Activated naive CD8-positive, alpha-beta T cell treated with anti-CD3 and anti-CD28 coated beads, Interleukin-2, amount 50 U/mL, for 24 hours (primary cell): ENCODE results near the gene PPP2R5E.

ENCODE experiments used
- ATAC-seq: fragments of 150-1000 bp; cut with Tn5 transposase; one replicate; pipeline ENCODE4 v1.10.0; 2021
- DNase-seq: peaks from one replicate; pipeline ENCODE4 v3.0.0; 2021
- H3K27ac Mint-ChIP-seq: one replicate; pipeline ENCODE4 v1.8.0; 2021; ENCODE audit warnings: mild to moderate bottlenecking, mixed read lengths
- H3K27me3 Mint-ChIP-seq: one replicate; pipeline ENCODE4 v1.8.0; 2021; ENCODE audit warnings: mixed read lengths
- H3K36me3 Mint-ChIP-seq: one replicate; pipeline ENCODE4 v1.8.0; 2021; ENCODE audit warnings: low read depth, mixed read lengths
- H3K4me1 Mint-ChIP-seq: one replicate; pipeline ENCODE4 v1.8.0; 2021; ENCODE audit warnings: mixed read lengths
- H3K4me3 Mint-ChIP-seq: one replicate; pipeline ENCODE4 v1.8.0; 2021; ENCODE audit warnings: mild to moderate bottlenecking, moderate library complexity, mixed read lengths
- H3K9me3 Mint-ChIP-seq: one replicate; pipeline ENCODE4 v1.8.0; 2021; ENCODE audit warnings: mixed read lengths

The PPP2R5E gene

GRCh38 chr14:63501429-63501828 lies 41.7 kb downstream of the PPP2R5E start:
- H3K27ac Mint-ChIP-seq: no peak overlapping the region
- no peak overlapping the region for H3K4me3 Mint-ChIP-seq
- DNase-seq: no peak
- peaks cover 9% of the 10 kb centered on the region for H3K4me1 Mint-ChIP-seq
- no peaks in the 10 kb centered on the region for H3K27me3 Mint-ChIP-seq
- ATAC-seq: no peak
- H3K9me3 Mint-ChIP-seq: no peaks in the 10 kb centered on the region
- peaks cover 3% of the 10 kb centered on the region for H3K36me3 Mint-ChIP-seq

- Mint-ChIP-seq H3K36me3 (peaks cover 2% of the 10 kb centered on the region), H3K9me3 (no peaks in the 10 kb centered on the region), H3K4me3 (no peak overlapping the region), H3K27ac (no peak overlapping the region), H3K4me1 (peaks cover 9% of the 10 kb centered on the region), H3K27me3 (no peaks in the 10 kb centered on the region)
- no peak for DNase-seq
- ATAC-seq: no peak
These were observed 43.4 kb downstream of the PPP2R5E start for GRCh38 chr14:63499701-63500250.

- Mint-ChIP-seq H3K36me3 (peaks cover 4% of the 10 kb centered on the region), H3K9me3 (no peaks in the 10 kb centered on the region), H3K4me1 (peaks cover 24% of the 10 kb centered on the region), H3K27me3 (no peaks in the 10 kb centered on the region), H3K27ac (no peak overlapping the region), H3K4me3 (no peak overlapping the region)
- ATAC-seq (no peak), DNase-seq (no peak)
These were observed 46.3 kb downstream of the PPP2R5E start for GRCh38 chr14:63496837-63497400.

DNA sequence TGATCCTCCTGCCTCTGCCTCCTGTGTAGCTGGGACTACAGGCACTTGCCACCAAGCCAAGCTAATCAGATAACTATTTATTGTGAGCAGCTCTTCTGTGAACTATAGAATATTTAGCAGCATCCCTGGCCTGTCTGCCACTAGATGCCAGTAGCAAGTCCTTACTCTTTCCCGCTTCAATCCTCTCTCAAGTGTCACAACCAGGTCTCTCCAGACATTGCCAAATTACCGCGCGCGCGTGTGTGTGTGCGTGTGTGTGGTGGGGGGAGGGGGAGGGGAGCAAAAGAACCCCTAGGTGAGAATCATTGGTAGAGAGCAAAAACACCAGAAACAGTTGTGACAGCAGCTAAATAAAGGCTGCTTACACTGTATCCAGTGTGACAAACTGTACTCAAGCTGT lies 49.9 kb downstream of the PPP2R5E start:
- Mint-ChIP-seq H3K4me3 (no peak overlapping the region), H3K4me1 (peaks cover 32% of the 10 kb centered on the region), H3K27ac (no peak overlapping the region), H3K27me3 (no peaks in the 10 kb centered on the region), H3K9me3 (no peaks in the 10 kb centered on the region), H3K36me3 (peaks cover 9% of the 10 kb centered on the region)
- ATAC-seq: no peak
- DNase-seq: no peak

DNA sequence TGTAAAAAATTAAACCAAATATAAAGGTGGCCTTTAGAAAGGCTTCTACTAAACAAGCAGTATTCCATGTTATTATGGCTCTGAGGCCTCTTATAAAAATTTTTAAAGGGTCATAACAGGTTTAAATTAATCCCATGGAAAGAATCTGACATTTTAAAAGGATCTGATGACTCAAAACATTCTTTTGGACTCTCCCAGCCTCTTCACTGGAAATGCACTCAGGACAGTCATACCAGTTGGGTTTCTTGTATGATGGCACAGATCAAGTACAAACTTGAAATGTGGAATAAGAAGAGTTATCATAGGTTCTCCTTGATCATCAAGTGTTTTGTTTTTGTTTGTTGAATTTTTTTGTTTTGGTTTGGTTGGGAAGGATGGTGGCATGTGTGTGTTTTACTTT lies 50.8 kb downstream of the PPP2R5E start:
- H3K4me1 Mint-ChIP-seq: peaks cover 38% of the 10 kb centered on the region
- H3K36me3 Mint-ChIP-seq: peaks cover 9% of the 10 kb centered on the region
- ATAC-seq (no peak), DNase-seq (no peak)
- no peaks in the 10 kb centered on the region for H3K27me3 Mint-ChIP-seq
- peak overlapping the region; percentile 38 for H3K27ac Mint-ChIP-seq
- no peaks in the 10 kb centered on the region for H3K9me3 Mint-ChIP-seq
- no peak overlapping the region for H3K4me3 Mint-ChIP-seq

- Mint-ChIP-seq H3K27me3 (no peaks in the 10 kb centered on the region), H3K27ac (no peak overlapping the region), H3K36me3 (peaks cover 10% of the 10 kb centered on the region), H3K4me1 (peaks cover 51% of the 10 kb centered on the region), H3K9me3 (no peaks in the 10 kb centered on the region), H3K4me3 (no peak overlapping the region)
- ATAC-seq: no peak
- DNase-seq: no peak
These were observed 55.5 kb downstream of the PPP2R5E start for GRCh38 chr14:63487724-63488123.

GRCh38 chr14:63486738-63487137 lies 56.4 kb downstream of the PPP2R5E start:
- no peak for ATAC-seq
- Mint-ChIP-seq H3K4me3 (no peak overlapping the region), H3K36me3 (peaks cover 8% of the 10 kb centered on the region), H3K27ac (no peak overlapping the region), H3K27me3 (no peaks in the 10 kb centered on the region), H3K4me1 (peaks cover 42% of the 10 kb centered on the region), H3K9me3 (no peaks in the 10 kb centered on the region)
- no peak for DNase-seq

- no peak overlapping the region for H3K4me3 Mint-ChIP-seq
- no peaks in the 10 kb centered on the region for H3K27me3 Mint-ChIP-seq
- no peaks in the 10 kb centered on the region for H3K9me3 Mint-ChIP-seq
- peaks cover 57% of the 10 kb centered on the region for H3K4me1 Mint-ChIP-seq
- peaks cover 2% of the 10 kb centered on the region for H3K36me3 Mint-ChIP-seq
- DNase-seq: no peak
- no peak overlapping the region for H3K27ac Mint-ChIP-seq
- ATAC-seq: no peak
These were observed 59.9 kb downstream of the PPP2R5E start for GRCh38 chr14:63483315-63483714.

DNA sequence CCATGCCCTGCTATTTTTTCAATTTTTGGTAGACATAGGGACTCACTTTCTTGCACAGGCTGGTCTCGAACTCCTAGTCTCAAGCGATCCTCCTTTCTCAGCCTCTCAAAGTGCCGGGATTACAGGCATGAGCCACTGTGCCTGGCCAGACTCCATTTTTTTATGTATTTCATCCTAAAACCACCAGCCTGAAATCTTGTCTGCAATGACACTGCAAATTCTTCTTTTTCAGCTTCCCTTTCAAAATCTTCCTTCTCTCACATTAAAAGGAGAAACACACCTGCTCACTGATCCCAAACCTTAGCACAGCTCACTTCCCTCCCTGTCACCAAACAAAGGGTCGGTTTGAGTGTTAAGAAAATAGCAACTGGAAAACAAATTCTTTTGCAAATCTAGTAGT lies 62.6 kb downstream of the PPP2R5E start:
- H3K4me1 Mint-ChIP-seq: peaks cover 67% of the 10 kb centered on the region
- no peak for DNase-seq
- no peak overlapping the region for H3K27ac Mint-ChIP-seq
- ATAC-seq: no peak
- no peak overlapping the region for H3K4me3 Mint-ChIP-seq
- no peaks in the 10 kb centered on the region for H3K9me3 Mint-ChIP-seq
- peaks cover 2% of the 10 kb centered on the region for H3K36me3 Mint-ChIP-seq
- no peaks in the 10 kb centered on the region for H3K27me3 Mint-ChIP-seq

DNA sequence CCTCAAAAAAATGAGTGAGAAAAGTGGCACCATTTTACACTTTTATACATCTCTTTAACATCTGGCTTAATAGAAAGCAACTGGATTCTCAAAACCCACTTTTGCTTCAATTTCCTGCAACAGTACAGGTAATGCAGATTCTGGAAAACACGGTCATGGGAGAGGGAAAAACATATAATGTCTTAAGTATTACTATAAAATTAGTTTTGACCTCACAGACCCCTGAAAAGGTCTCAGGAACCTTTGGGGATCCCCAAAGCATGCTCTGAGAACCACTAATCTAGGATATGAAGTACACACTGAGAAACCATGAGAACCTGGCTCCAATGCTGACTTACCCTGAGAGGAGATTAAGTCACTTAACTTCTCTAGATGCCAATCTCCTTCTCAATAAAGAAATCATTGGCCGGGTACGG lies 64.7 kb downstream of the PPP2R5E start:
- H3K27me3 Mint-ChIP-seq: no peaks in the 10 kb centered on the region
- H3K9me3 Mint-ChIP-seq: no peaks in the 10 kb centered on the region
- peak; percentile 80 for ATAC-seq
- peaks cover 54% of the 10 kb centered on the region for H3K4me1 Mint-ChIP-seq
- peak overlapping the region; percentile 33 for H3K4me3 Mint-ChIP-seq
- H3K27ac Mint-ChIP-seq: peak overlapping the region; percentile 77
- peaks cover 2% of the 10 kb centered on the region for H3K36me3 Mint-ChIP-seq
- DNase-seq: no peak

DNA sequence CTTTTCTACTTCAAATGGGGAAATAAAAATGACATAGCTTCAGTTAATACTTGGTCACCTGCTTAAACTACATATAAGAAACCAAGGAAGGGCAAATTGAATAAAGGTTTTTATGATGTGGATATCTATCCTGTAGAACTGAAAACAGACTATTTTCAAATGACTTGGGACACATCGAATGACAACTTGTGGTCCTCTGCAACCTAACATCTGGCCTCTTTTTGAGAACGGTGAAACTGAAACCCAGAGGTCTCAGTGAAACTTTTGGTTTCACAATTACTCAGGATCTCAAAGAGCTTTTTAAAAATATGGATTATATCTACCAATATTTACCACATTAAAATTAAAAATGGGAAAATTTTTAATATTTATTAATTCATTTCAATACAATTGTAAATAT lies 65.2 kb downstream of the PPP2R5E start:
- no peaks in the 10 kb centered on the region for H3K9me3 Mint-ChIP-seq
- peaks cover 50% of the 10 kb centered on the region for H3K4me1 Mint-ChIP-seq
- DNase-seq: no peak
- peak; percentile 75 for ATAC-seq
- no peaks in the 10 kb centered on the region for H3K27me3 Mint-ChIP-seq
- H3K36me3 Mint-ChIP-seq: no peaks in the 10 kb centered on the region
- peak overlapping the region; percentile 33 for H3K4me3 Mint-ChIP-seq
- peak overlapping the region; percentile 77 for H3K27ac Mint-ChIP-seq

DNA sequence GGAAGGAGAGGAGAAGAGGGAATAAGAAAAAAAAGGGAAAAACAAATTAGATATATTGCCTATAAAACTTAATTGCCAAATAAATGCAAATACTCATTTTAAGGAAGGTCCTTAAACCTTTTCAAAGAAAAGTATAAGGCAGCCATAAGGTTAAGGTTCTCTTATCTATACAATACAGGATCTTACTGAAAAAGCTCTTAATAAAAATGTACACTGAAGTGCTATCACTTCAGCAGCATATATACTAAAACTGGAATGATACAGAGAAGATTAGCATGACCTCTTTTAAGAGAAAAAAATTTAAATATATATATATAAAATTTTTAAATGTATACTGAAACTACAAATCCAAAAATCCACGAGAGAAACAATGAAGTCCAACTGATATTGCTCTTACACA lies 65.6 kb downstream of the PPP2R5E start:
- Mint-ChIP-seq H3K27ac (peak overlapping the region; percentile 68), H3K4me3 (peak overlapping the region; percentile 33)

GRCh38 chr14:63475761-63476160 lies 67.4 kb downstream of the PPP2R5E start:
- H3K36me3 Mint-ChIP-seq: no peaks in the 10 kb centered on the region
- DNase-seq (no peak), ATAC-seq (no peak)
- no peak overlapping the region for H3K4me3 Mint-ChIP-seq
- no peaks in the 10 kb centered on the region for H3K27me3 Mint-ChIP-seq
- H3K27ac Mint-ChIP-seq: peak overlapping the region; percentile 64
- H3K4me1 Mint-ChIP-seq: peaks cover 46% of the 10 kb centered on the region
- no peaks in the 10 kb centered on the region for H3K9me3 Mint-ChIP-seq

More for the DNA sequence above, 65.6 kb downstream of the PPP2R5E start:
- ATAC-seq (no peak), DNase-seq (no peak)
- no peaks in the 10 kb centered on the region for H3K36me3 Mint-ChIP-seq
- H3K9me3 Mint-ChIP-seq: no peaks in the 10 kb centered on the region
- peaks cover 50% of the 10 kb centered on the region for H3K4me1 Mint-ChIP-seq
- H3K27me3 Mint-ChIP-seq: no peaks in the 10 kb centered on the region

- H3K4me1 Mint-ChIP-seq: peaks cover 42% of the 10 kb centered on the region
- H3K9me3 Mint-ChIP-seq: no peaks in the 10 kb centered on the region
- ATAC-seq: no peak
- H3K27me3 Mint-ChIP-seq: no peaks in the 10 kb centered on the region
- DNase-seq: no peak
- no peak overlapping the region for H3K4me3 Mint-ChIP-seq
- no peaks in the 10 kb centered on the region for H3K36me3 Mint-ChIP-seq
- no peak overlapping the region for H3K27ac Mint-ChIP-seq
These were observed 68.3 kb downstream of the PPP2R5E start for GRCh38 chr14:63474844-63475243.

DNA sequence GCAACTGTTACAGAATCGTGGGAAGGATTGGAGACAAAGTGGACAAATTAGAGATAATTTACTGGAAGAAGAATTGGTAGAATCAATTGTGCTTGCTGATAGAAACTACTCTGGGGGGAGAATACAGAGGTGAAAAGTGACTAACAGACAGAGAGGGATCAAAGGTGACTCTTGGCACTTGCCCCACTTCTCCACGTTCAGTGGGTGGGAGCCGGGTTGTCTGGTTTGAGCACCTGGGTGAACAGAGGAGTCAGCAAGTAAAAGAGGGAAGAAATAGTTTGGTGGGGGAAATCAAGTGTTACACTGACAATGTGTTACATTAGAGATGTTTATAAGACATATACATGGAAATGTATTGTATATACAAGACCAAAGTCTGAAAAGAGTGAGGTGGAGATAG lies 69.1 kb downstream of the PPP2R5E start:
- peak; percentile 12 for DNase-seq
- Mint-ChIP-seq H3K27ac (no peak overlapping the region), H3K36me3 (no peaks in the 10 kb centered on the region)

More for the DNA sequence above, 69.1 kb downstream of the PPP2R5E start:
- no peaks in the 10 kb centered on the region for H3K27me3 Mint-ChIP-seq
- no peak for ATAC-seq
- peaks cover 41% of the 10 kb centered on the region for H3K4me1 Mint-ChIP-seq
- H3K9me3 Mint-ChIP-seq: no peaks in the 10 kb centered on the region
- H3K4me3 Mint-ChIP-seq: no peak overlapping the region
